ENCODE measurements around the gene KYNU.

The KYNU gene

GRCh38 chr2:142984657-142985056 lies 107.2 kb downstream of the KYNU start:
- H3K4me1 ChIP-seq (ENCODE audit: insufficient read depth, poor library complexity, severe bottlenecking): peaks cover 5% of the 10 kb centered on the region
- TF ChIP-seq CTCF (IDR thresholded peaks at IDR 0.05; ENCODE audit: poor library complexity, severe bottlenecking): no peak
- DNase-seq (ENCODE audit: low spot score): no peak

DNA sequence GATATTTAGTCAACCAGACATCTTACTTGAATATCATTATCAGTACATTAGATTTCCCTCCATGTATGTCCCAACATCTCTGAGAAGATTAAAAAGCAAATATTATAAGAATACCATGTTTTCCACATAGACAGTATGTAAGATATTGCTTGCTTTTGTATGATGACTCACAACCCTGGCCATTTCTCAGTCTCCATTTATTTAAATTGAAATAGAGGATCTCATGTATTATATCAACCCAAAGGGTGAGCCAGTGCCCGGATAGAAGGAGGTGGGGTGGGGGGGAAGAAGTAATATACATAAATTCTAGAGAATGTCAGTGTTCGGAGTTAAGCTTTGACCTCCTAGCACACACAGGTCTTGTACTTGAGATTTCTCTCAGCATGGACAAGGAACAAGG lies 109.6 kb downstream of the KYNU start:
- DNase-seq (ENCODE audit: low spot score): no peak
- no peak for TF ChIP-seq CTCF (IDR thresholded peaks at IDR 0.05; ENCODE audit: poor library complexity, severe bottlenecking)
- Histone ChIP-seq H3K9me3 (ENCODE audit: severe bottlenecking) (no peaks in the 10 kb centered on the region), H3K4me3 (ENCODE audit: severe bottlenecking) (no peak overlapping the region), H3K36me3 (ENCODE audit: low read depth) (no peaks in the 10 kb centered on the region), H3K4me1 (ENCODE audit: insufficient read depth, poor library complexity, severe bottlenecking) (no peaks in the 10 kb centered on the region), H3K27me3 (ENCODE audit: insufficient read depth, poor library complexity, severe bottlenecking) (peaks cover 3% of the 10 kb centered on the region), H3K27ac (ENCODE audit: poor library complexity, severe bottlenecking) (no peak overlapping the region)
- no peak for ATAC-seq (ENCODE audit: low read depth)

More at GRCh38 chr2:142984657-142985056, 107.2 kb downstream of the KYNU start:
- no peak overlapping the region for H3K4me3 ChIP-seq (ENCODE audit: severe bottlenecking)
- H3K27ac ChIP-seq (ENCODE audit: poor library complexity, severe bottlenecking): no peak overlapping the region
- no peaks in the 10 kb centered on the region for H3K36me3 ChIP-seq (ENCODE audit: low read depth)
- H3K9me3 ChIP-seq (ENCODE audit: severe bottlenecking): no peaks in the 10 kb centered on the region
- ATAC-seq (ENCODE audit: low read depth): no peak
- no peaks in the 10 kb centered on the region for H3K27me3 ChIP-seq (ENCODE audit: insufficient read depth, poor library complexity, severe bottlenecking)

DNA sequence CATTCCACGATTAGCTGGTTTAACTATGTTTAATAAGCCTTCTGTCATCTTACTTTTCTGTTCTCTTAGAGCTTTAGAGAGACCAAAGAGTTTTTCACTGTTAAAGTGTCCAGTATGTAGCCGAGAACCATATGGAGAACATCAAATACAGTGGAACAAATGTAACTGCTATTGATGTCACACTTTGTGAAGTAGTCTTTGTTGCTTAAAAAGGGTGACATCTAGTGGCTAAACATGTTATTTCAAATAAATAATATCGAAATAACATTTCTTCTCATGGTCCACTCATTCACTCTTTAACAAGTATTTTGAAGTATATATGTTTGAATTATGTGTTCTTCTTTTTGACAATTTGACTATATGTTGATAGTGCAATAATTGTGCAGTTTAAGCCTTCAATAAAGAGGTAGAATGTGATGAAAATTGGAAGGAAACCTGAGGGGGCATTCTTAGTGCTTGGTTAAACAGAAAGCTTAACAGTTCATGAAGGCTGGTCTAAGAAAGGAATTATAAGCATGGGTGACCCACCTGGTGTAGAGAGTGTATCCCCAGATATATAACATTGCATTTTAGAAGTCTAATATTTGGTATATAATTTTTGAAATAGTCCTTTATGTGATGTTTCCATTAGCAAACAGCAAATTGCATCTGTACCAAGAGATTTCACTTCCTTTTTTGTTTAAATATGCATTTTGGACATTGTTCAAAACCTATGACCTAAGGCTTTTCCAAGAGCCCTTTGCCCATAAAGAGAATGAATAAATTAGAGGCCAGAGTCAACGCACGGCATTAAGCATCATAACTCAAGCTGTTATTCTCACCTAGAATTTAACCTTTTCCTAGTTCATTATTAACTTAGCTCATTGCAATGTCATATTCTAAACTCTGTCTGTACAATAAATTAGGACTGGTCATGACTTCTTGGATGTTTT lies 112.1 kb downstream of the KYNU start:
- ATAC-seq (ENCODE audit: low read depth) (no peak), DNase-seq (ENCODE audit: low spot score) (no peak)
- no peak overlapping the region for H3K27ac ChIP-seq (ENCODE audit: poor library complexity, severe bottlenecking)
- H3K36me3 ChIP-seq (ENCODE audit: low read depth): no peaks in the 10 kb centered on the region
- H3K27me3 ChIP-seq (ENCODE audit: insufficient read depth, poor library complexity, severe bottlenecking): peaks cover 3% of the 10 kb centered on the region
- H3K4me3 ChIP-seq (ENCODE audit: severe bottlenecking): no peak overlapping the region
- no peaks in the 10 kb centered on the region for H3K4me1 ChIP-seq (ENCODE audit: insufficient read depth, poor library complexity, severe bottlenecking)
- TF ChIP-seq CTCF (IDR thresholded peaks at IDR 0.05; ENCODE audit: poor library complexity, severe bottlenecking): peak; percentile 79
- H3K9me3 ChIP-seq (ENCODE audit: severe bottlenecking): no peaks in the 10 kb centered on the region

DNA sequence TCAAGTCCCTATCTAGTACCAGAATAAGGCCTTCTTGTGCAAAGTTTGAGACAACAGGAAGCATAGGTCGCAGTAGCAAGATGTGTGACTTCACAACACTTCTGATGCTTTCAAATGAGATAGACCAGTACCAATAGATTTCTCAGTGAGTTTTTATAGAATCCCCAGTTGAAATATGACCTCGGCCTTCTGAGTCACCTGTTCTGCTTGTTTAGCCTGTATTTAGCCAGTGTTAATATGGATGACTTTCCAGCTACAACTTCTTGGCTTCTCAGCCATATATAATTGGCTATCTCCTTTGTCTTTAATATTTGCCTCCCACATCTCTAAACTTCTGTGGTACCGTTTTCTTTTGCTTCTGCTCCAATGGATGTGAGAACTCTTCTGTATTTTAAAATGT lies 113.8 kb downstream of the KYNU start:
- peaks cover 3% of the 10 kb centered on the region for H3K27me3 ChIP-seq (ENCODE audit: insufficient read depth, poor library complexity, severe bottlenecking)
- DNase-seq (ENCODE audit: low spot score) (no peak), ATAC-seq (ENCODE audit: low read depth) (0 out of 3 replicates have a peak, but pooled peaks have one; percentile 33)
- H3K4me3 ChIP-seq (ENCODE audit: severe bottlenecking): no peak overlapping the region
- H3K4me1 ChIP-seq (ENCODE audit: insufficient read depth, poor library complexity, severe bottlenecking): no peaks in the 10 kb centered on the region
- no peak overlapping the region for H3K27ac ChIP-seq (ENCODE audit: poor library complexity, severe bottlenecking)
- H3K36me3 ChIP-seq (ENCODE audit: low read depth): no peaks in the 10 kb centered on the region
- no peak for TF ChIP-seq CTCF (IDR thresholded peaks at IDR 0.05; ENCODE audit: poor library complexity, severe bottlenecking)
- H3K9me3 ChIP-seq (ENCODE audit: severe bottlenecking): no peaks in the 10 kb centered on the region

DNA sequence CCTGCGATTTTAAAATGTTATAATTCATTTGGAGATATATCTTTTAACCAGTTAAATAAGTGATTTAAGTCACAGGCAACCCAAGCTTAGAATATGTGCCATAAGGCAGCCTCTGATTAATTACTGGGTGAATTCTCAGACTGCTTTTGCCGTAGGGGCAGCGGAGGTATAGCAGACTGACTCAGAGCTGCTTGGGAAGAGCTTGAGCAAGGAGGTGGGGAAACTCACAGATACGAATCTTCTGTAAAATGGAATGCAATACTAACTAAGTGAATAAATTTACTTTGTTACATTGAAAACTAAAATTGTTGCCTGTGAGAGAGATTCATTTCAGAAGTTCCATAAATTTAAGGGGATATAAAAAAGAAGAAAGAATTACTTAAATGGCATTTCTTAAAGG lies 115.4 kb downstream of the KYNU start:
- Histone ChIP-seq H3K36me3 (ENCODE audit: low read depth) (no peaks in the 10 kb centered on the region), H3K27me3 (ENCODE audit: insufficient read depth, poor library complexity, severe bottlenecking) (peaks cover 3% of the 10 kb centered on the region), H3K9me3 (ENCODE audit: severe bottlenecking) (no peaks in the 10 kb centered on the region), H3K4me3 (ENCODE audit: severe bottlenecking) (no peak overlapping the region), H3K4me1 (ENCODE audit: insufficient read depth, poor library complexity, severe bottlenecking) (no peaks in the 10 kb centered on the region), H3K27ac (ENCODE audit: poor library complexity, severe bottlenecking) (no peak overlapping the region)
- no peak for TF ChIP-seq CTCF (IDR thresholded peaks at IDR 0.05; ENCODE audit: poor library complexity, severe bottlenecking)
- DNase-seq (ENCODE audit: low spot score) (no peak), ATAC-seq (ENCODE audit: low read depth) (no peak)
